CD14-positive monocyte (primary cell): ENCODE data around the gene KCNH5. TPM values are rescaled to one million over a fixed set of nuclear protein-coding genes. Genes with fewer than 3 reads are reported as not detected.

ENCODE experiments used
- DNase-seq, 3 donors: peaks; one replicate each; pipeline ENCODE4 v3.0.0-alpha.2; 2011 to 2022
- H2AFZ ChIP-seq: 2 replicates; pipeline ENCODE4 v1.6.0; 2012; ENCODE audit warnings: mild to moderate bottlenecking, low read depth, low read length, inconsistent platforms; ENCODE audit not compliant: insufficient read depth, poor library complexity, severe bottlenecking
- H3K27ac ChIP-seq, 2 donors: 1 replicate in 1 of 2; 2 replicates in 1 of 2; pipeline ENCODE4 v1.5.1; 2012 to 2013; ENCODE audit warnings: low read length in 2 of 2, control low read depth in 1 of 2, inconsistent platforms in 1 of 2, low read depth in 1 of 2, mild to moderate bottlenecking in 1 of 2
- H3K27me3 ChIP-seq, 2 donors: one replicate each; pipeline versions ENCODE4 v1.6.0 to v1.6.1; 2011 to 2013; ENCODE audit warnings: low read length in 2 of 2; ENCODE audit not compliant: control insufficient read depth in 2 of 2, insufficient read depth in 2 of 2
- H3K36me3 ChIP-seq, 2 donors: replicated peaks in 1 of 2; 1 replicate in 1 of 2; 2 replicates in 1 of 2; pipeline versions ENCODE4 v1.5.1 to v1.6.1; 2012 to 2013; ENCODE audit warnings: low read length in 2 of 2, control low read depth in 1 of 2, inconsistent platforms in 1 of 2, mild to moderate bottlenecking in 1 of 2; ENCODE audit not compliant: insufficient read depth in 2 of 2, control insufficient read depth in 1 of 2
- H3K4me1 ChIP-seq, 2 donors: 1 replicate in 1 of 2; 2 replicates in 1 of 2; pipeline versions ENCODE4 v1.5.1 to v1.6.1; 2012 to 2013; ENCODE audit warnings: low read length in 2 of 2, control low read depth in 1 of 2, inconsistent platforms in 1 of 2, mild to moderate bottlenecking in 1 of 2, moderate library complexity in 1 of 2; ENCODE audit not compliant: insufficient read depth in 2 of 2, control insufficient read depth in 1 of 2
- H3K4me2 ChIP-seq: replicated peaks from 2 replicates; pipeline ENCODE3; 2012; ENCODE audit warnings: low read length, moderate library complexity, mild to moderate bottlenecking; ENCODE audit not compliant: poor library complexity, severe bottlenecking; ENCODE audit errors: extremely low read depth
- H3K4me3 ChIP-seq, 3 experiments: fragments of 200-600 bp in 1 of 3; sonication (generic) in 1 of 3; replicated peaks in 1 of 3; 1 replicate in 2 of 3; 2 replicates in 1 of 3; pipeline ENCODE4 v1.5.1; 2011 to 2013; ENCODE audit warnings: low read length in 3 of 3, mild to moderate bottlenecking in 3 of 3, control low read depth in 2 of 3, low read depth in 2 of 3, inconsistent platforms in 1 of 3, moderate library complexity in 1 of 3
- H3K79me2 ChIP-seq: 2 replicates; pipeline ENCODE4 v1.6.0; 2012; ENCODE audit warnings: mild to moderate bottlenecking, control low read depth, inconsistent platforms, low read length, moderate library complexity; ENCODE audit not compliant: insufficient read depth
- H3K9ac ChIP-seq: 2 replicates; pipeline ENCODE4 v1.6.0; 2017; ENCODE audit warnings: low read length, mild to moderate bottlenecking; ENCODE audit not compliant: insufficient read depth, poor library complexity, severe bottlenecking
- H3K9me3 ChIP-seq, 2 donors: replicated peaks in 1 of 2; 1 replicate in 1 of 2; 2 replicates in 1 of 2; pipeline versions ENCODE4 v1.5.1 to v1.6.1; 2012 to 2013; ENCODE audit warnings: low read length in 2 of 2, control low read depth in 1 of 2; ENCODE audit not compliant: control insufficient read depth in 1 of 2, insufficient read depth in 1 of 2
- H4K20me1 ChIP-seq: 2 replicates; pipeline ENCODE4 v1.6.0; 2012; ENCODE audit warnings: mild to moderate bottlenecking, low read length, control low read depth, moderate library complexity; ENCODE audit not compliant: insufficient read depth
- H3K27ac Mint-ChIP-seq, 7 donors: one replicate each; pipeline ENCODE4 v1.8.0; 2020; ENCODE audit warnings: mild to moderate bottlenecking in 7 of 7, mixed read lengths in 7 of 7, moderate library complexity in 6 of 7, inconsistent platforms in 2 of 7
- H3K27me3 Mint-ChIP-seq, 3 donors: one replicate each; pipeline ENCODE4 v1.8.0; 2021 to 2022; ENCODE audit warnings: low read depth in 3 of 3, mild to moderate bottlenecking in 3 of 3, mixed read lengths in 3 of 3, moderate library complexity in 3 of 3, inconsistent platforms in 1 of 3
- H3K36me3 Mint-ChIP-seq, 2 donors: one replicate each; pipeline ENCODE4 v1.8.0; 2020; ENCODE audit warnings: mixed read lengths in 2 of 2, inconsistent platforms in 1 of 2, mild to moderate bottlenecking in 1 of 2
- H3K4me1 Mint-ChIP-seq: one replicate; pipeline ENCODE4 v1.8.0; 2020; ENCODE audit warnings: mild to moderate bottlenecking, mixed read lengths
- H3K4me3 Mint-ChIP-seq, 2 donors: one replicate each; pipeline ENCODE4 v1.8.0; 2020; ENCODE audit warnings: mild to moderate bottlenecking in 2 of 2, mixed read lengths in 2 of 2, moderate library complexity in 1 of 2
- H3K9me3 Mint-ChIP-seq, 7 donors: one replicate each; pipeline ENCODE4 v1.8.0; 2020 to 2022; ENCODE audit warnings: mixed read lengths in 7 of 7, mild to moderate bottlenecking in 6 of 7, moderate library complexity in 6 of 7, inconsistent platforms in 2 of 7
- CTCF ChIP-seq: fragments of 200-600 bp; IDR thresholded peaks from one replicate; pipeline ENCODE4 v1.8.0; 2022; ENCODE audit warnings: antibody characterized with exemption, mild to moderate bottlenecking
- WGBS: methylation state at CpG from one replicate; pipeline ENCODE4 v1.1.5; 2013; ENCODE audit warnings: missing lambda C conversion rate; ENCODE audit not compliant: insufficient coverage; 5-methylcytosine and 5-hydroxymethylcytosine counted together
- intact Hi-C, 2 donors: fragments of 100-400 bp; cut with micrococcal nuclease; formaldehyde crosslinking; loops; one replicate each; pipeline versions ENCODE4 v1.15.0 to v1.15.1; 2023
- polyA plus RNA-seq, 3 donors: library from polyadenylated mRNA; depleted of rRNA in 1 of 3; unstranded in 2 of 3; stranded (reverse) in 1 of 3; fragments of 300-500 nt in 2 of 3; fragments of >200 nt in 1 of 3; fragmentation: Illumina TruSeq in 2 of 3; gene quantifications; 1 replicate in 2 of 3; 2 replicates in 1 of 3; pipeline ENCODE4 v1.2.3, GENCODE V29; 2012 to 2021

KCNH5 gene
- polyA plus RNA-seq, 3 donors: not detected

DNA sequence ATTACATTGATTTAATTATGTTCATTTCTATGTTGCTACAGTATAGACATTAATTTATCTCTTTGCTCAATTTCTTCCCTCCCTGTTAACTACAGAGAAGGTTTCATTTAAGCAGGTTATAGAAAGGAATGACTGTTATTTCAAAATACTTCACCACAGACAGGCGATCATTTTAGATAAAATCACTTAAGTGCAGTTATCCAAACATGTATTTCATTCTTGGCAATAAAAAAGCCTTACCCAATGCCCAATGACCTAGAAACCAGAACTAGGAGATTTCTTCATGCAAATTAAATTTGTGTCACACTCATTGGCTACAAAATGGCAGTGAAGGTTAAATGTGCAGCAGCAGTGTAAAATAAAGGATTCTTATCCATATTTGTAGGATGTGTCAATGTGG, 266.4 kb downstream of the KCNH5 start:
- Histone ChIP-seq H4K20me1 (no peaks in the 10 kb centered on the region), H3K36me3 (no peaks in the 10 kb centered on the region), H3K9ac (no peak overlapping the region), H3K27me3 (no peaks in the 10 kb centered on the region), H2AFZ (no peak overlapping the region), H3K27ac (no peak overlapping the region), H3K4me2 (no peak overlapping the region), H3K79me2 (no peaks in the 10 kb centered on the region), H3K4me1 (no peaks in the 10 kb centered on the region), H3K9me3 (peaks cover 19 to 20% of the 10 kb centered on the region in 2 donors), H3K4me3 (no peak overlapping the region)
- no CpG with 5 or more reads among the region's 1 CpG for WGBS
- H3K36me3 Mint-ChIP-seq: no peaks in the 10 kb centered on the region
- no peak for TF ChIP-seq CTCF
- intact Hi-C loops: no loop called here
- H3K9me3 Mint-ChIP-seq: peaks cover 4 to 18% (median 8%) of the 10 kb centered on the region in 7 donors
- H3K27me3 Mint-ChIP-seq: peaks cover 0 to 2% (median 0%) of the 10 kb centered on the region in 3 donors
- no peak overlapping the region for H3K4me3 Mint-ChIP-seq
- no peak for DNase-seq
- H3K27ac Mint-ChIP-seq: no peak overlapping the region
- H3K4me1 Mint-ChIP-seq: no peaks in the 10 kb centered on the region

GRCh38 chr14:62778310-62778709, 266.9 kb downstream of the KCNH5 start:
- H3K27ac Mint-ChIP-seq: no peak overlapping the region
- WGBS: no CpG with 5 or more reads among the region's 2 CpGs
- Histone ChIP-seq H3K27ac (no peak overlapping the region), H3K4me3 (no peak overlapping the region), H3K36me3 (no peaks in the 10 kb centered on the region), H4K20me1 (no peaks in the 10 kb centered on the region), H3K27me3 (no peaks in the 10 kb centered on the region), H3K79me2 (no peaks in the 10 kb centered on the region), H2AFZ (no peak overlapping the region), H3K4me2 (no peak overlapping the region), H3K4me1 (no peaks in the 10 kb centered on the region), H3K9ac (no peak overlapping the region), H3K9me3 (peaks cover 20% of the 10 kb centered on the region in 2 donors)
- no peaks in the 10 kb centered on the region for H3K36me3 Mint-ChIP-seq
- H3K27me3 Mint-ChIP-seq: peaks cover 0 to 2% (median 0%) of the 10 kb centered on the region in 3 donors
- TF ChIP-seq CTCF: no peak
- peaks cover 4 to 18% (median 8%) of the 10 kb centered on the region in 7 donors for H3K9me3 Mint-ChIP-seq
- H3K4me1 Mint-ChIP-seq: no peaks in the 10 kb centered on the region
- intact Hi-C loops: no loop called here
- no peak for DNase-seq
- H3K4me3 Mint-ChIP-seq: no peak overlapping the region
